ENCODE measurements around the gene STK38.

DNA sequence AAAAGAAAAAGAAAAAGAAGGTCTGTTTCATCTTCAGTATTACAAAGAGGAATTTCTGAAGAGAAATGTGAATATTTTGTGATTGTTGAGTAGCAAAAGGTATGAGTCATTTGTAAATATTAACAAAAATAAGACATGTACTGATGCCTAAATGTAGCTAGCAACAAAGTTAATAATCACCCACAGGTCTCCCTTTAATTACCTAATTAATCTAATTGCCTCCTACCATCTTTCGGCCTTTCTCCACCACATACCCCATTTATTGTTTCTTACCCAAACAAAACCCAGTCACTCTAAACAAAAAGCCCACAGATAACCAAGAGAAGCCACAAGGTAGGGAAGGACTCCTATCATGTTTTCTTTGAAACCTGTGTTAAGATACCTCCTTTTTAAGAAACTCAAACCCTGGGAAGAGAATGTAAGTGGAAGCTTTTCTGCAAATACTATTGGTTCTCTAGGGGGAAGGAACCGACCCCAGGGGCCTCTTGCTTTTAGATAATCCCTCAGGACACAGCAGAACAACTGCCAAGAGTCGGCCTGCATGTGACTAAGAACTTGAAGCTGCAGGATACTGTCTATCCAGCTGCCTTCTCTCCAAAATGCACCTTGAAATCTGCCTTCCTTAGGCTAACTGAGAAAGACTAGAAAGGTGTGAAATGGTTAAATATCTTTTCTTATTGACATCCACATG lies 16.1 kb upstream of the STK38 start:
- TF ChIP-seq SIN3A (IDR thresholded peaks at IDR 0.05; ENCODE audit: borderline replicate concordance, insufficient read depth, low read length) = no peak
- TF ChIP-seq, protein P1, sequence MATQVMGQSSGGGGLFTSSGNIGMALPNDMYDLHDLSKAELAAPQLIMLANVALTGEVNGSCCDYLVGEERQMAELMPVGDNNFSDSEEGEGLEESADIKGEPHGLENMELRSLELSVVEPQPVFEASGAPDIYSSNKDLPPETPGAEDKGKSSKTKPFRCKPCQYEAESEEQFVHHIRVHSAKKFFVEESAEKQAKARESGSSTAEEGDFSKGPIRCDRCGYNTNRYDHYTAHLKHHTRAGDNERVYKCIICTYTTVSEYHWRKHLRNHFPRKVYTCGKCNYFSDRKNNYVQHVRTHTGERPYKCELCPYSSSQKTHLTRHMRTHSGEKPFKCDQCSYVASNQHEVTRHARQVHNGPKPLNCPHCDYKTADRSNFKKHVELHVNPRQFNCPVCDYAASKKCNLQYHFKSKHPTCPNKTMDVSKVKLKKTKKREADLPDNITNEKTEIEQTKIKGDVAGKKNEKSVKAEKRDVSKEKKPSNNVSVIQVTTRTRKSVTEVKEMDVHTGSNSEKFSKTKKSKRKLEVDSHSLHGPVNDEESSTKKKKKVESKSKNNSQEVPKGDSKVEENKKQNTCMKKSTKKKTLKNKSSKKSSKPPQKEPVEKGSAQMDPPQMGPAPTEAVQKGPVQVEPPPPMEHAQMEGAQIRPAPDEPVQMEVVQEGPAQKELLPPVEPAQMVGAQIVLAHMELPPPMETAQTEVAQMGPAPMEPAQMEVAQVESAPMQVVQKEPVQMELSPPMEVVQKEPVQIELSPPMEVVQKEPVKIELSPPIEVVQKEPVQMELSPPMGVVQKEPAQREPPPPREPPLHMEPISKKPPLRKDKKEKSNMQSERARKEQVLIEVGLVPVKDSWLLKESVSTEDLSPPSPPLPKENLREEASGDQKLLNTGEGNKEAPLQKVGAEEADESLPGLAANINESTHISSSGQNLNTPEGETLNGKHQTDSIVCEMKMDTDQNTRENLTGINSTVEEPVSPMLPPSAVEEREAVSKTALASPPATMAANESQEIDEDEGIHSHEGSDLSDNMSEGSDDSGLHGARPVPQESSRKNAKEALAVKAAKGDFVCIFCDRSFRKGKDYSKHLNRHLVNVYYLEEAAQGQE (IDR thresholded peaks at IDR 0.05; ENCODE audit: insufficient read depth in 1 of 2, low read depth in 2 of 2, low read length in 2 of 2) = no peak
